K562 treated with DMSO at 1 percent for 48 hours (cell line): ENCODE measurements around the gene HMX3. TPM values are rescaled to one million over a fixed set of nuclear protein-coding genes. Genes with fewer than 3 reads are reported as not detected.

ENCODE experiments used
- total RNA-seq: library from RNA; unstranded; fragments of 300-600 nt; gene quantifications from 2 replicates; pipeline ENCODE4 v1.2.3, GENCODE V29; 2022; ENCODE audit warnings: low replicate concordance; ENCODE audit errors: extremely low read depth

Gene HMX3
- not detected in 2 replicates for total RNA-seq

GRCh38 chr10:123135415-123136141, at the start of gene HMX3:
TSS of gene HMX3 (plus strand) at chr10:123135970. CDS start at chr10:123136051, 81 bp downstream.

DNA sequence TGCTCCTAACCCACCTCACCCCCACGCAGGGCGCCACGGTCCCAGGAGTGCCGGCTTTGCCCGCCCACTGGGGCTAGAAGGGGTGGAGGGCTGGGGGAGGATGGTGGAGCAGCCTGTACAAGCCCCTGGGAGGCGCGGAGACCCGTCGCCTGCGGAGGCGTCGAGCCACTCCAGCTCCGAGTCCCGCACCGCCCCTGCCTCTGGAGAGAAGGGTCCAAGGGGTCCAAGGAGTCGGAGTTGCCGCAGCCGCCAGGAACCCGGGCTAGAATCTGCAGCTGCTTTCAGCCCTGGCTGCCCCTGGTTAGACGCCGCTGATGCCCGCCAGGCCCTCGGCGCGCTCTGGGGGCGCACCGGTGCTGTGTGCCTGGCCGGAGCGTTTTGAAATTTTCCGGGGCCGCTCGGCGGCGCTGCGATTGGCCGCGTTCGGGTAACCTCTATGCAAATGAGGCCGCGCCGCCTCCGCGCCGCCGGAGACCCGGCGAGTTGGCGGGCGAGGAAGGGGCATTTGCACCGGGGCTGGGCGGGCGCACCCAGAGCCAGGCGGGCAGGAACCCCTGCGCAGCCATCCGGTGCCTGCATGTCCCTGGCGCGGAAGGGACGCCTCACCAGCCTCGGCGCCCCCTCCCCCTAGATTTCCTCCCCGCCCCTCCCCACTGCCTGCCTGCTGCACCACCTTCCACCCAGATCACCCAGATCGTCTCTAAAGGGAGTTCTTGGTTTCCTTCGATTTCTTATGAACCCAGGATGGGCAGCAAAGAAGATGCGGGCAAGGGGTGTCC, 12.1 kb downstream of the HMX3 start, which contains the start of gene HMX2:
Gene HMX2 (plus strand): TSS at position 502 of the 779 bp plus-strand sequence. CDS start 243 bp downstream, at position 745.

GRCh38 chr10:123154092-123154710, 18.4 kb downstream of the HMX3 start, which contains the start of gene BUB3:
TSS of gene BUB3 (plus strand) at chr10:123154402. CDS start at chr10:123154918, 516 bp downstream.

Other genes with a start within 250 kb of the HMX3 start
- not detected in 2 replicates for gene FAM24A, start 225.4 kb upstream of the HMX3 start, total RNA-seq
- gene C10orf88, start 181.7 kb upstream of the HMX3 start, total RNA-seq, result not detected in 2 replicates
- not detected in 2 replicates for gene PSTK, start 155.6 kb upstream of the HMX3 start, total RNA-seq
- not detected in 2 replicates for gene IKZF5, start 127.2 kb upstream of the HMX3 start, total RNA-seq
- gene ACADSB, start 127.0 kb upstream of the HMX3 start, total RNA-seq, result not detected in 2 replicates
- not detected in 2 replicates for gene HMX2, start 12.2 kb downstream of the HMX3 start, total RNA-seq
- gene BUB3, start 18.4 kb downstream of the HMX3 start, total RNA-seq, result not detected in 2 replicates